NCI-H2196 treated with DMSO at 0.1 percent for 48 hours (cell line): ENCODE results near the gene SYNE4.
A peak's percentile ranks its signal among the peaks of the same experiment; 100 is the strongest.
"Not testable (repeated sequence)": the region's sequence is repeated elsewhere in the genome, so short reads cannot be mapped to it uniquely, and the experiment has no call there.

Experiments used
- DNase-seq: peaks from one replicate; lab custom pipeline; 2025; ENCODE audit not compliant: unreplicated experiment; lab: John Stamatoyannopoulos, UW

Gene SYNE4

GRCh38 chr19:35990771-35991730, 17.6 kb downstream of the SYNE4 start:
- DNase-seq: no peak

- no peak for DNase-seq
Measured at GRCh38 chr19:35990156-35990555, 18.5 kb downstream of the SYNE4 start.

- DNase-seq: no peak
Measured at GRCh38 chr19:35988824-35989223, 19.8 kb downstream of the SYNE4 start.

- DNase-seq: no peak
Measured at GRCh38 chr19:35987571-35987896, 21.1 kb downstream of the SYNE4 start.

GRCh38 chr19:35986664-35987570, 21.7 kb downstream of the SYNE4 start:
- peak; percentile 67 for DNase-seq

- DNase-seq: no peak
Measured at GRCh38 chr19:35986111-35986510, 22.5 kb downstream of the SYNE4 start.

GRCh38 chr19:35983177-35983576, 25.4 kb downstream of the SYNE4 start:
- no peak for DNase-seq

- DNase-seq: not testable (repeated sequence)
Measured at GRCh38 chr19:35980997-35981396, 27.6 kb downstream of the SYNE4 start.

GRCh38 chr19:35978832-35979365, 29.7 kb downstream of the SYNE4 start:
- no peak for DNase-seq

GRCh38 chr19:35978271-35978670, 30.3 kb downstream of the SYNE4 start:
- no peak for DNase-seq

- DNase-seq: no peak
Measured at GRCh38 chr19:35977446-35978222, 31.0 kb downstream of the SYNE4 start.

GRCh38 chr19:35975608-35976214, 32.9 kb downstream of the SYNE4 start:
- DNase-seq: no peak

GRCh38 chr19:35973487-35973886, 35.1 kb downstream of the SYNE4 start:
- no peak for DNase-seq

GRCh38 chr19:35966771-35967170, 41.8 kb downstream of the SYNE4 start:
- no peak for DNase-seq

GRCh38 chr19:35963514-35963913, 45.1 kb downstream of the SYNE4 start:
- DNase-seq: no peak

GRCh38 chr19:35960432-35960972, 48.1 kb downstream of the SYNE4 start:
- DNase-seq: no peak

GRCh38 chr19:35959968-35960320, 48.7 kb downstream of the SYNE4 start:
- no peak for DNase-seq

GRCh38 chr19:35959040-35959967, 49.3 kb downstream of the SYNE4 start:
- DNase-seq: no peak

GRCh38 chr19:35958660-35959039, 50.0 kb downstream of the SYNE4 start:
- no peak for DNase-seq
